ENCODE results near the gene TTC31.
A peak's percentile ranks its signal among the peaks of the same experiment; 100 is the strongest.

The TTC31 gene

DNA sequence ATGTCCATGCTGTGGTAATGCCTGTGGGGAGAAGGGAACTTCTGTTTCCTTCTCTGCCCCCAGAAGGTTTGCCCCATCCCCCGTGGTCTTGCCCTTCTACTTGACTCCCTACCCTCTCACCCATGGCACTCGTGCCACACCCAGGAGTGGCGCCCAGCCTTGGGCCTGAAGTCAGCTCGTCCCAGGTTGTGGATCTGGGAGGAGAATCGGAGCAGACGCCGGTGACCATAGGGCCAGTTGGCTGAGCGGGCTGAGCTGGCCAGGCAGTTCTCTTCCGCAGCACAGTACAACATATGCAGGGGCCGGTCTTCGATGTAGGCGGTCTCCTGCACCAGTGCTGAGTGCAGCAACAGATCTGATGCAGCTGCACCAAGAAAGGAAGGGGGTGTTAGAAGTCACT, 51.5 kb downstream of the TTC31 start:
- no peak overlapping the region for H3K4me2 ChIP-seq (ENCODE audit: insufficient read depth, low read length, poor library complexity, severe bottlenecking)
- no peaks in the 10 kb centered on the region for H3K9me3 ChIP-seq (replicated peaks in 1 of 2; ENCODE audit: control insufficient read depth in 2 of 2, insufficient read depth in 1 of 2, low read depth in 1 of 2, low read length in 2 of 2)
- H4K8ac ChIP-seq (ENCODE audit: low read depth, low read length), result no peak overlapping the region
- H2BK12ac ChIP-seq (ENCODE audit: low read length), result no peak overlapping the region
- no peak overlapping the region for H2BK5ac ChIP-seq (ENCODE audit: low read length)
- no peak overlapping the region for H3K18ac ChIP-seq (ENCODE audit: low read length)
- H3K36me3 ChIP-seq (replicated peaks in 1 of 2; ENCODE audit: control insufficient read depth in 2 of 2, insufficient read depth in 2 of 2, low read length in 2 of 2), result peaks cover 15 to 51% of the 10 kb centered on the region in 2 donors
- peaks cover 5 to 9% of the 10 kb centered on the region in 2 donors for H3K4me1 ChIP-seq (ENCODE audit: control insufficient read depth in 2 of 2, insufficient read depth in 1 of 2, low read depth in 1 of 2, low read length in 2 of 2)
- no peak overlapping the region for H3K23ac ChIP-seq (ENCODE audit: low read depth, low read length, poor library complexity)
- DNase-seq (ENCODE audit: low spot score), result no peak
- no peak overlapping the region for H3K27ac ChIP-seq (replicated peaks; ENCODE audit: low read length)
- H2BK120ac ChIP-seq (ENCODE audit: low read depth, low read length), result no peak overlapping the region
- no peak overlapping the region for H3K14ac ChIP-seq (ENCODE audit: low read length)
- no peak overlapping the region for H3K4me3 ChIP-seq (ENCODE audit: low read length in 2 of 2)
- no CpG with 5 or more reads among the region's 12 CpGs for WGBS, 2 donors (ENCODE audit: extremely low coverage in 2 of 2, insufficient read length in 2 of 2, insufficient replicate concordance in 1 of 2)
- H3K27me3 ChIP-seq (ENCODE audit: control insufficient read depth in 3 of 3, insufficient read depth in 3 of 3, low read depth in 1 of 3, low read length in 3 of 3), result no peaks in the 10 kb centered on the region
- H3K9ac ChIP-seq (ENCODE audit: low read depth, low read length, poor library complexity), result peak overlapping the region; percentile 13
- H3K4ac ChIP-seq (ENCODE audit: low read length), result no peak overlapping the region
- H2BK15ac ChIP-seq (ENCODE audit: low read length), result no peak overlapping the region
- no peak overlapping the region for H4K91ac ChIP-seq (ENCODE audit: low read depth, low read length, poor library complexity)
- no peak overlapping the region for H2AK5ac ChIP-seq (ENCODE audit: low read depth, low read length)
- no peaks in the 10 kb centered on the region for H3K79me1 ChIP-seq (ENCODE audit: low read depth, low read length)
- H2AFZ ChIP-seq (ENCODE audit: low read length), result no peak overlapping the region

DNA sequence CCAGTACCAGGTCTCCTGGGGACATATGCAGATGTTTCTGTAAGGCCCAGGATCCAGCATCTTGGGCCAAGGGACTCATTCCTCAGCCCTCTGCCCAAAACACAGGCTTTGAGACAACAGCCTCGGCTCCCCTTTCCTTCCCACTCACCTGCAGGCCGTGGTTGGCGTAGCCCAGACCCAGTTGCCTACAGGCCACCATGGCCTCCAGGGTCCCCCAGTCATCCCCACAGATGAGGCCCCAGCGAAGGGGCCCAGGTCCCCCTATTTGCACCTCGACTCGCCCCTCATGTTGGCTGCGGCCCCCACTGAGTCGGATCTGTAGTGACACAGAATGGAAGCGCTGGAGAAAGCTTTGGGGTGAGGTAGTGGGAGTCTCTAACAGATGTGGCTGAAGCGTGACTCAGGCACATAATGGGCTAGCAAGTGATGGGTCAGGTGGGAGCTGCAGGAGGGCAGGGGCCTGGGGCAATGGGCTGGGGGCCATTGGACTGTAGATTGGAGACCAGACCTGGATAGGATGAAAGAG, 52.6 kb downstream of the TTC31 start:
- Histone ChIP-seq H3K27me3 (ENCODE audit: control insufficient read depth in 3 of 3, insufficient read depth in 3 of 3, low read depth in 1 of 3, low read length in 3 of 3) (no peaks in the 10 kb centered on the region), H3K4ac (ENCODE audit: low read length) (no peak overlapping the region), H4K8ac (ENCODE audit: low read depth, low read length) (no peak overlapping the region), H3K4me2 (ENCODE audit: insufficient read depth, low read length, poor library complexity, severe bottlenecking) (no peak overlapping the region), H2BK12ac (ENCODE audit: low read length) (no peak overlapping the region), H3K9me3 (replicated peaks in 1 of 2; ENCODE audit: control insufficient read depth in 2 of 2, insufficient read depth in 1 of 2, low read depth in 1 of 2, low read length in 2 of 2) (no peaks in the 10 kb centered on the region), H3K23ac (ENCODE audit: low read depth, low read length, poor library complexity) (no peak overlapping the region), H4K91ac (ENCODE audit: low read depth, low read length, poor library complexity) (no peak overlapping the region), H3K4me1 (ENCODE audit: control insufficient read depth in 2 of 2, insufficient read depth in 1 of 2, low read depth in 1 of 2, low read length in 2 of 2) (peaks cover 4 to 9% of the 10 kb centered on the region in 2 donors), H3K79me1 (ENCODE audit: low read depth, low read length) (no peaks in the 10 kb centered on the region), H2BK120ac (ENCODE audit: low read depth, low read length) (no peak overlapping the region), H3K9ac (ENCODE audit: low read depth, low read length, poor library complexity) (no peak overlapping the region), H2BK5ac (ENCODE audit: low read length) (no peak overlapping the region), H3K14ac (ENCODE audit: low read length) (no peak overlapping the region), H2BK15ac (ENCODE audit: low read length) (no peak overlapping the region), H3K4me3 (ENCODE audit: low read length in 2 of 2) (no peak overlapping the region), H3K27ac (replicated peaks; ENCODE audit: low read length) (no peak overlapping the region), H3K18ac (ENCODE audit: low read length) (no peak overlapping the region), H3K36me3 (replicated peaks in 1 of 2; ENCODE audit: control insufficient read depth in 2 of 2, insufficient read depth in 2 of 2, low read length in 2 of 2) (peaks cover 15 to 51% of the 10 kb centered on the region in 2 donors), H2AK5ac (ENCODE audit: low read depth, low read length) (no peak overlapping the region), H2AFZ (ENCODE audit: low read length) (no peak overlapping the region)
- no CpG with 5 or more reads among the region's 10 CpGs for WGBS, 2 donors (ENCODE audit: extremely low coverage in 2 of 2, insufficient read length in 2 of 2, insufficient replicate concordance in 1 of 2)
- DNase-seq (ENCODE audit: low spot score), result no peak

GRCh38 chr2:74536166-74536950, 53.5 kb downstream of the TTC31 start:
- H3K36me3 ChIP-seq (replicated peaks in 1 of 2; ENCODE audit: control insufficient read depth in 2 of 2, insufficient read depth in 2 of 2, low read length in 2 of 2), result peaks cover 14 to 48% of the 10 kb centered on the region in 2 donors
- WGBS, 2 donors (ENCODE audit: extremely low coverage in 2 of 2, insufficient read length in 2 of 2, insufficient replicate concordance in 1 of 2), result no CpG with 5 or more reads among the region's 23 CpGs
- H2AFZ ChIP-seq (ENCODE audit: low read length), result no peak overlapping the region
- H3K4me2 ChIP-seq (ENCODE audit: insufficient read depth, low read length, poor library complexity, severe bottlenecking), result no peak overlapping the region
- no peak overlapping the region for H2BK12ac ChIP-seq (ENCODE audit: low read length)
- H2BK5ac ChIP-seq (ENCODE audit: low read length), result peak overlapping the region; percentile 32
- H4K91ac ChIP-seq (ENCODE audit: low read depth, low read length, poor library complexity), result no peak overlapping the region
- H3K4me1 ChIP-seq (ENCODE audit: control insufficient read depth in 2 of 2, insufficient read depth in 1 of 2, low read depth in 1 of 2, low read length in 2 of 2), result peaks cover 0 to 1% of the 10 kb centered on the region in 2 donors
- no peak overlapping the region for H3K18ac ChIP-seq (ENCODE audit: low read length)
- H2AK5ac ChIP-seq (ENCODE audit: low read depth, low read length), result no peak overlapping the region
- H3K9ac ChIP-seq (ENCODE audit: low read depth, low read length, poor library complexity), result no peak overlapping the region
- H3K27ac ChIP-seq (replicated peaks; ENCODE audit: low read length), result no peak overlapping the region
- no peaks in the 10 kb centered on the region for H3K27me3 ChIP-seq (ENCODE audit: control insufficient read depth in 3 of 3, insufficient read depth in 3 of 3, low read depth in 1 of 3, low read length in 3 of 3)
- H2BK120ac ChIP-seq (ENCODE audit: low read depth, low read length), result no peak overlapping the region
- no peak overlapping the region for H3K4ac ChIP-seq (ENCODE audit: low read length)
- H3K23ac ChIP-seq (ENCODE audit: low read depth, low read length, poor library complexity), result no peak overlapping the region
- no peak overlapping the region for H3K14ac ChIP-seq (ENCODE audit: low read length)
- no peaks in the 10 kb centered on the region for H3K9me3 ChIP-seq (replicated peaks in 1 of 2; ENCODE audit: control insufficient read depth in 2 of 2, insufficient read depth in 1 of 2, low read depth in 1 of 2, low read length in 2 of 2)
- H3K4me3 ChIP-seq (ENCODE audit: low read length in 2 of 2), result no peak overlapping the region
- no peaks in the 10 kb centered on the region for H3K79me1 ChIP-seq (ENCODE audit: low read depth, low read length)
- no peak overlapping the region for H2BK15ac ChIP-seq (ENCODE audit: low read length)
- DNase-seq (ENCODE audit: low spot score), result no peak
- peak overlapping the region; percentile 21 for H4K8ac ChIP-seq (ENCODE audit: low read depth, low read length)

- peaks cover 11 to 44% of the 10 kb centered on the region in 2 donors for H3K36me3 ChIP-seq (replicated peaks in 1 of 2; ENCODE audit: control insufficient read depth in 2 of 2, insufficient read depth in 2 of 2, low read length in 2 of 2)
- H3K9ac ChIP-seq (ENCODE audit: low read depth, low read length, poor library complexity), result no peak overlapping the region
- H3K4ac ChIP-seq (ENCODE audit: low read length), result no peak overlapping the region
- no peak overlapping the region for H2AK5ac ChIP-seq (ENCODE audit: low read depth, low read length)
- no peak overlapping the region for H2BK12ac ChIP-seq (ENCODE audit: low read length)
- H2BK5ac ChIP-seq (ENCODE audit: low read length), result no peak overlapping the region
- no peak for DNase-seq (ENCODE audit: low spot score)
- no peak overlapping the region for H3K14ac ChIP-seq (ENCODE audit: low read length)
- no peak overlapping the region for H4K91ac ChIP-seq (ENCODE audit: low read depth, low read length, poor library complexity)
- no peak overlapping the region for H2BK120ac ChIP-seq (ENCODE audit: low read depth, low read length)
- H3K4me3 ChIP-seq (ENCODE audit: low read length in 2 of 2), result no peak overlapping the region
- no CpG with 5 or more reads among the region's 4 CpGs for WGBS, 2 donors (ENCODE audit: extremely low coverage in 2 of 2, insufficient read length in 2 of 2, insufficient replicate concordance in 1 of 2)
- no peaks in the 10 kb centered on the region for H3K9me3 ChIP-seq (replicated peaks in 1 of 2; ENCODE audit: control insufficient read depth in 2 of 2, insufficient read depth in 1 of 2, low read depth in 1 of 2, low read length in 2 of 2)
- H3K4me1 ChIP-seq (ENCODE audit: control insufficient read depth in 2 of 2, insufficient read depth in 1 of 2, low read depth in 1 of 2, low read length in 2 of 2), result no peaks in the 10 kb centered on the region
- H3K23ac ChIP-seq (ENCODE audit: low read depth, low read length, poor library complexity), result no peak overlapping the region
- H3K27me3 ChIP-seq (ENCODE audit: control insufficient read depth in 3 of 3, insufficient read depth in 3 of 3, low read depth in 1 of 3, low read length in 3 of 3), result no peaks in the 10 kb centered on the region
- no peak overlapping the region for H3K27ac ChIP-seq (replicated peaks; ENCODE audit: low read length)
- no peaks in the 10 kb centered on the region for H3K79me1 ChIP-seq (ENCODE audit: low read depth, low read length)
- H4K8ac ChIP-seq (ENCODE audit: low read depth, low read length), result no peak overlapping the region
- no peak overlapping the region for H3K4me2 ChIP-seq (ENCODE audit: insufficient read depth, low read length, poor library complexity, severe bottlenecking)
- no peak overlapping the region for H3K18ac ChIP-seq (ENCODE audit: low read length)
- no peak overlapping the region for H2BK15ac ChIP-seq (ENCODE audit: low read length)
- no peak overlapping the region for H2AFZ ChIP-seq (ENCODE audit: low read length)
Observed at GRCh38 chr2:74537140-74537539, 54.3 kb downstream of the TTC31 start.
